Activated naive CD4-positive, alpha-beta T cell treated with anti-CD3 and anti-CD28 coated beads, Interleukin-2, amount 50 U/mL, for 24 hours (primary cell): ENCODE measurements around the gene SNED1.

Source experiments
- H3K27ac Mint-ChIP-seq: one replicate; pipeline ENCODE4 v1.8.0; 2021; ENCODE audit warnings: mild to moderate bottlenecking, mixed read lengths
- H3K27me3 Mint-ChIP-seq: one replicate; pipeline ENCODE4 v1.8.0; 2021; ENCODE audit warnings: mixed read lengths
- H3K36me3 Mint-ChIP-seq: one replicate; pipeline ENCODE4 v1.8.0; 2021; ENCODE audit warnings: mixed read lengths
- H3K4me1 Mint-ChIP-seq: one replicate; pipeline ENCODE4 v1.8.0; 2021; ENCODE audit warnings: mixed read lengths
- H3K4me3 Mint-ChIP-seq: one replicate; pipeline ENCODE4 v1.8.0; 2021; ENCODE audit warnings: mild to moderate bottlenecking, mixed read lengths
- H3K9me3 Mint-ChIP-seq: one replicate; pipeline ENCODE4 v1.8.0; 2021; ENCODE audit warnings: mixed read lengths

SNED1 gene

DNA sequence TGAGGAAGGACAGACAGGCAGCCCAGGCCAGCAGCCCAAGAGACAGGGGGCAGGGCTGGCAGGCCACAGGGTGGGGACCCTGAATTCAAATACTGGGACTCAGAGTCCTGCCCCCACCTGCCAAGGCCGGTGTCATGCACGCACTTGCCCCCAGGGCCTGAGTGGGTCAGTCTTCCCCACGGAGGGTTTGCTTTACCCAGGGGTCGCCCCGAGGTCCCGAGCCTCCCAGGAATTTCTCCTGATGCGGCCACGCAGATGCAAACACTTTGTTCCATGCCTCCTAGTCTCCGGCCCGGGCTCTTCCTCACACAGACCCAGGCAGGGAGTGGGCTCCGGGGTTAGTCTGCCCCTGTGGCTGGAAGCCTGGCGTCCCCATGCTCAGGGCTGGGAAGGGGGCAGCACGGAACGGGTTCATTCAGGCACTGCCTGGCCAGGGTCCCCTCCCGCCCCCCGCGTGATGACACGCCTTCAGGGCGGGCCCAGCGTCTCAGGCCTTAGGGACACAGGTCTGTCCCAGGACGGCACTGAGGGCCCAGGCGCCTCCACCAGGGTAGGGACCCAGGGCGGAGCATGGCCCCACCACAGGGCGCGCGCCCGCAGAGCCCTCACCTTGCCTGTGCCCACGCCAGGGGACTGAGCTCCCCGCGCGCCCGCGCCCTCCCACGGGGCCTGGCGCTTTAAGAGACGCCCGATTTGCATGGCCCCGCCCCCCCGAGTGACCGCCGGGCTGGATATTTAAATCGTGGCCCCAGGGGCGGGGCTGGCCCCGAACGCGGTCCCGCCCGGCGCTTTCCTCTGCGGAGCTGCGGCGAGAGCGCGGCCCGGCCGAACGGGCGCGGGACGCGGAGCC is at the start of gene SNED1:
SNED1 (plus strand) TSS at position 763 of the 850 bp plus-strand sequence. CDS start 220 bp downstream, outside the sequence.
- Mint-ChIP-seq H3K27ac (peak within 1 kb of the TSS; percentile 43), H3K9me3 (no peaks in the 10 kb centered on the region), H3K4me3 (peak within 1 kb of the TSS; percentile 68), H3K4me1 (peaks cover 8% of the 10 kb centered on the region), H3K36me3 (no peaks in the 10 kb centered on the region), H3K27me3 (peaks cover 10% of the 10 kb centered on the region)

DNA sequence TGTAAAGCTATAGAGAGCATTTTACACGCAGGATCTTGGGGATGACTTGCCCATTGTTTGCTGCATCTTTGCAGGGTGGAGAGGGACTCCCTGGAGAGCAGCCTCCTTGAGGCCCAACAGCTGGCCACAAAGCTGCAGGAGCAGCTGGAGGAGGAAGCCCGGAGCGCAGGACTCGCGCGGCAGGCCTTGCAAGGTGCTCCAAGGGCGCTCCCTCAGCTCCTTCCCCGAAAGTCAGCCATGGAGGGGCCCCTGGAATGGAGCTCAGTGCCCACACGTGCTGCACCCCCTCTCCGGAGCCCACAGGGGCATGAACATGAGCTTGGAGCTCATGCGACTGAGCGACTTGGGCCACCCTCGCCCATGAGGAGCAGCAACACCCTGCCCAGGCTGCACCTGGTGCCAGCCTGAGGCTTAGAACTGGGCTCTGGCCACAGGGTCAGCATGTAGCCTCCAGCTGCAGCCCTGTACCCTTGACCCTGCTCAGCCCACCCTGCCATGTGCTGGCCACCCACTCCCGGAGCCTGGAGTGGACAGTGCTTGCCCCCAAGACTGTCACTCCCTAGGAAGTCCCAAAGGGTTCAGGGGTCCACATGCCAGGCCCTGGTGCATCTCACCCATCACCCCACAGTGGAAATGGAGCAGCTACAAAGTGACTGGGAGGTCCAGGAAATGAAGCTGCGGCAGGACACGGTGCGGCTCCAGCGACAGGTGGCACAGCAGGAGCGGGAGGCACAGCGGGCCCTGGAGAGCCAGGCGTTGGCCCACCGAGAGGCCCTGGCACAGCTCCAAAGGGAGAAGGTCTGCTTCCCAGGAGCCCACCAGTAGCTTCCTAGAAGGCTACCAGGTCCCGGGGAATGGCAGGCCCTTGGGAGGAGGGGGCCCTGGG is 49.3 kb upstream of the SNED1 start:
- no peak overlapping the region for H3K27ac Mint-ChIP-seq
- no peak overlapping the region for H3K4me3 Mint-ChIP-seq
- no peaks in the 10 kb centered on the region for H3K27me3 Mint-ChIP-seq
- no peaks in the 10 kb centered on the region for H3K9me3 Mint-ChIP-seq
- H3K4me1 Mint-ChIP-seq: no peaks in the 10 kb centered on the region
- no peaks in the 10 kb centered on the region for H3K36me3 Mint-ChIP-seq

DNA sequence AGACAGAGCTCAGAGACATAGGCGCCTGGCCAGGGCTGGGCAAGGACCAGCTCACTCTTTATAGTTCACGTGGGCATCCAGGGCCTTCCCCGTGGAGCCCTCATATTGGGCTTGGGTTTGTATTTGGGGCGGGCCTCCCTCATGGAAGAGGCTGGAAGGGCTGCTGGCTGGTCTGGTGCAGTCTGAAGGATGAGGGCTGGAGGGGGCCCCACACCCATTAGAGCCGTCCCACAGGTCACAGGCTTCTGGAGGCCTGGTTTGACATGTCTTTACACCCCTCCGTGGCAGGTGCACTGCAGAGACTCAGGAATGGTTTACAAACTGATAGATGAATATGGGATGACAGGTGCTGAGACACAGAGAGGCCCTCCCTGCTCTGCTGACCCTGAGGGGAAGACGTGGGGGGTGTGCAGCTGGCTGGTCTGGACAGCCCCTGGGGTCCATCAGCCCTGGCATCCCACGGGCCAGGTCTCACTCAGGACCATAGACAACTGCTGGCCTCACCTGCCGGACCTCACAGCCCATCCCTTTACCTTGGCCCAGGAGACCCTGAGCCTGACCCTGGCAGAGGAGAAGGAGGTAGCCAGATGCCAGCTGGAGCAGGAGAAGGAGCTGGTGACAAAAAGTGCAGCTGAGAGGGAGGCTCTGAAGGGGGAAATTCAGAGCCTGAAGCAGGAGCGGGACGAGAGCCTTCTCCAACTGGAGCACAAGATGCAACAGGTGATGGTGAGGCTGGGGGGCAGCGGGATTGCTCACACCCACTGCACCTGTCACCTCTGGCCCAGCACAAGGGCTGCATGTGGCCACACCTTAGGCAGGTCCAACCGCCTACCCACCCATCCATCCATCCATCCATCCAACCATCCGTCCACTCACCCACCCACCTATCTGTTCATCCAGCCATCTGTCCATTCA is 48.4 kb upstream of the SNED1 start:
- Mint-ChIP-seq H3K27me3 (no peaks in the 10 kb centered on the region), H3K9me3 (no peaks in the 10 kb centered on the region), H3K4me3 (no peak overlapping the region), H3K36me3 (no peaks in the 10 kb centered on the region), H3K27ac (no peak overlapping the region), H3K4me1 (no peaks in the 10 kb centered on the region)

DNA sequence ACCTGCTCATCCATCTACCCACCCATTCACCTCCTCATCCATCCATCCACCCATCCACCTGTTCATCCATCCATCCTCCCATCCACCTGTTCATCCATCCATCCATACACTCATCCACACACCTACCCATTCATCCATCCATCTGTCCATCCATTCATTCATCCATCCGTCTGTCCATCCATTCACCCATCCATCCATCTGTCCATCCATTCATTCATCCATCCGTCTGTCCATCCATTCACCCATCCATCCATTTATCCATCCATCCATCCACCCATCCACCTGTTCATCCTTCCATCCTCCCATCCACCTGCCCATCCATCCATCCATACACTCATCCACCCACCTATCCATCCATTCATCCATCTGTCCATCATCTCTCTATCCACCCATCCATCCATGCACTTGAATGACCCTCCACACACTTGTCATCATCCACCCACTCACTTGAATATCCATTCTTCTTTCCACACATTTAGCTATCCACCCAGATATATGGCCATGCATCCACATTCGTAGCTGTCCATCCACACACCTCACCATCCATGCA is 47.3 kb upstream of the SNED1 start:
- Mint-ChIP-seq H3K27ac (no peak overlapping the region), H3K27me3 (no peaks in the 10 kb centered on the region), H3K4me1 (no peaks in the 10 kb centered on the region), H3K9me3 (no peaks in the 10 kb centered on the region), H3K36me3 (no peaks in the 10 kb centered on the region), H3K4me3 (no peak overlapping the region)

DNA sequence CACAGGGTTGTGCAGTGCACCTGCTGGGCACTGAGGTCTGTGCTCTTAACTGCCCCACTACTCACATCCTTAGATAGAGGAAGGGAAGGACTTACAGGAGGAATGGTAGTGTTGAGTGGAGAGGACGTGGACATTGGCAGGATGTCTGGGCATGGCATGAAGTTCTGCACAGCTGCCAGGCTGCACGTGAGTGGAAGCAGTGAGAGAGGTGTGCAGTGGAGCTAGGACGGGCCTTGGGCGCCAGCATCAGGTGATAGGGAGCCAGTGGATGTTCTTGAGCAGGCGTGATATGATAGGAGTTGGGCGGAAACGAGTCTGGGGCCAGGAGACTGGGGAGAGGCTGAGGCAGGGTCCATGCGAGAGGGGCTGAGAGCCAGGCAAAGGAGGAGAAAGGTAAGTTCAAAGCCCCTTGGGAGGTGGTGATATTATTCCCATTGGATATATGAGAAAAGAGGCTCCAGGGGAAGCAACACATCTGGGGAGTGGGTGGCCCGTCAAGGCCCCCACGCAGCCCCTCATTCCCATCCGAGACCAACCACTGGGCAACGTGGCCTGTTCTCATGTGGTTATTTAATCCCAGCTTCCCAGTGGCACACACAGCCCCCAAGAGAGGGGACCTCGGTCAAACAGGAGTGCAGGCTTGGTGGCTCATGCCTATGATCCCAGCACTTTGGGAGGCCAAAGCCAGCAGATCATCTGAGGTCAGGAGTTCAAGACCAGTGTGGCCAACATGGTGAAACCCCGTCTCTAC is 45.7 kb upstream of the SNED1 start:
- Mint-ChIP-seq H3K9me3 (no peaks in the 10 kb centered on the region), H3K36me3 (no peaks in the 10 kb centered on the region), H3K4me3 (no peak overlapping the region), H3K27me3 (no peaks in the 10 kb centered on the region), H3K4me1 (no peaks in the 10 kb centered on the region), H3K27ac (no peak overlapping the region)

DNA sequence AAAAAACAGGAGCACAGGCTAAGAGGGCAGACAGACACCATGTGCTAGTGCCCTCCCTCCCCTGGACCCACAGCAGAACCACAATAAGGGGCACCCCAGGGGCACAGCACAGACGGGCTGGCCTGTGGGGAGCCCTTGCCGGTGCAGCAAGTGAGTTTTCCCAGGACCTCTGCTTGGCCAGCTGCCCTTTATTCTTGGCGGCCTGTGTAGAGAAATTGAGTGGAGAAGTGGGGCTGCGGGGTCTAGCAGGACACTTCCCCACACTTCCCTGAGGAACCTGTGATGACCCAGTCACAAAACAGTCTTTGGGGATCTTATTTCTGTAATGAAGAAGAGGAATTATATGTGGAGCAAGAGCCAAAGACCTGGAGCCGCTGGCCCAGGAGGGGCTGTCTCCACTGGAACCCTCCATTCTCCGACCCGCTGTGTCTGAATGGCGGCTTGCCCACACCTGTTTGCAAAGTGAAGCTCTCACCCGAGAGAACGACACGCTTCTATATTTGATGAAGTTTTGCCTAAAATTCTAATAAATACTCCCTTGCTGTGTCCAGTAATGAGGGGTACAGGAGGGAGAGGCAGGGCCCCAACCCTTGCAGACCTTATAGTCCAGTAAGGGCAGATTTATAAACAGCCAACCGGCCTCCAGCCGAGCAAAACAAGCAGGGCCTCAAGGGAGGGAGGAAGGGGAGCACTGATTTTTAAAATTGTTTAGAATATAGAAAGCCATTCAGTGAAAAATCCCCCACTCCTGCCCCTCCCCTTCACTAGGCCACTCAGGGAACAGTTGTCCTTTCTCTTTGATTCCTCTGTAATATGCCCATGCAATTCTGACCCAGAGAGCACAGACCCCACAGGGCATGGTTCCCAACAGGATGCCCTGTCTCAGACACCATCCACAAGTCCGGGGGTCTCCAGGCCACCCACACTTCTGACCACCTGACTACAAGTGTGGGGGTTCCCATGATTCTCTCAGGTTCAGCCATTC is 44.7 kb upstream of the SNED1 start:
- Mint-ChIP-seq H3K27me3 (no peaks in the 10 kb centered on the region), H3K4me3 (no peak overlapping the region), H3K27ac (no peak overlapping the region), H3K9me3 (no peaks in the 10 kb centered on the region), H3K4me1 (no peaks in the 10 kb centered on the region), H3K36me3 (no peaks in the 10 kb centered on the region)

DNA sequence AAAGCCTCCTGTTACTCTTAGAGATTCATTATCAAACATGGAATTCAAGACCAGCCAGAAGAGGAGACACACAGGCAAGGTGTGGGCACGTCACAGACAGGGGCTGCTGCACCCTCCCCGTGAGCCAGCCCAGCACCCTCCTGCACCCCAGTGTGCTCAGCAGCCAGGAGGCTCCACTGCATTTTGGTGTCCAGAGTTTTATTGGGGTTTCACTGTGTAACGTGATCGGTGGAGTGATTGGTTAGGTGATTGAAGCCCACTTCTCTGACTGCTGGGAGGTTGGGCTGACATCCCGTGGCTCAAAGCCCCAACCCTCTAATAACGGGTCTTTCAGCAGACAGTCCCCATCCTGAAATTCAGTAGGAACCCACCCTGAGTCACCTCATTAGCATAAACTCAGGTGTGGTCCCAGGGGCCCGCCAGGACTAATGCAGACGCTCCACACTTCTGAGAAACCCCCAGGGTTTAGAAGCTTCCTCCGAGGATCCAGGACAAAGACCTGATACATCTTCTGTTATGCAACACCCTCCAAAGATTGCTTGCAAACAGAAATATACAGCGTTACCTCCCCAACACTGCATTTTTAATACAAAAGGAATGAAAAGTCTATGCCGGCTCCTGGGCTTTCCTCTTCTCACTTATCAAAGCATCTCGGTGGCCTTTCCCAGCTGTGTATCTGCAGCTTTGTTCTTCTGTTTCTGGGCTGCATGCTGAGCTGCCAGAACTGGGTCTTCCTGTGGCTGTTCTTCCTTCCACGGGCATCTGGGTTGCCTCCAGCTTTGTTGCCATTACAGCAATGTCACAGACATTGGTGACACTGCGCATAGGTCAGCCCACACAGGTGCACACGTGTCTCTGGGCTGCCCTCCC is 43.7 kb upstream of the SNED1 start:
- Mint-ChIP-seq H3K9me3 (no peaks in the 10 kb centered on the region), H3K4me1 (no peaks in the 10 kb centered on the region), H3K4me3 (no peak overlapping the region), H3K27ac (no peak overlapping the region), H3K36me3 (no peaks in the 10 kb centered on the region), H3K27me3 (no peaks in the 10 kb centered on the region)

DNA sequence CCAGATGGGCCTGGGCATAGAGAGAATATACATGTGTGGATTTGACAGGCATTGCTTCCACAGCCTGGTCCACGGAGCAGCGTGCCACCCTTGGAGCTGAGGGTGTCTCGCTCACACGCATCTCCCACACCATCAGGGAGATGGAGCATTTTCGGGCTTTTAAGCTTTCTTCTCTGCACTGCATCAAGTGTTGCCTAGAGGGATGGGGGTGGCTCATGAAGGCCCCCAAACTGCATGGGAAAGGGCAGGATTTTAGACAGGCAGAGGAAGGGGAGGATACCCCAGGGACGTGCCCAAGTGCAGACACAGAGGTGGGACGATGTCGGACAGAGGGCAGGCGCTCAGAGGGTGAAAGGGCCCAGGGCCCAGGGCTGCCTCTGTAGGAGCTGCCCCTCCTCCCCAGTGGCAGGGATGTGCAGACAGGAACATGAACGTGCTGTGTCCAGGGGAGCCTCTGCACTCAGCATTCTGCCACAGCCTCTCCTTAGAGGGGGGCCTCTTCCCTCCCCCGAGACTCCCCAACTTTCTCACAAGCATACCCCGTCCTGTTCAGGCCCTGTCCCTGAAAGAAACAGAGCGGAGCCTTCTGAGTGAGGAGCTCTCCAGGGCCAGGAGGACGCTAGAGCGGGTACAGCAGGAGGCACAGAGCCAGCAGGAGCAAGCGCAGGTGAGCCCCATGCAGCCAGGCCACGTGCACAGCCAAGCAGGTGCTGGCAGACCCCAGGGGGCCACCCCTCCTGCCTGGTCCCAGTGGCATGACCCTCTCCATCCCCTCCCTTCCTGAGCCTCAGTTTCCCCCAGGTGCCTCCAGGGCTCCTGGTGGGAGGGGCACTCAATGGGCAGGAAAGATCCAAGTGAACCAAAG is 42.9 kb upstream of the SNED1 start:
- Mint-ChIP-seq H3K27ac (no peak overlapping the region), H3K36me3 (no peaks in the 10 kb centered on the region), H3K9me3 (no peaks in the 10 kb centered on the region), H3K4me1 (no peaks in the 10 kb centered on the region), H3K27me3 (no peaks in the 10 kb centered on the region), H3K4me3 (no peak overlapping the region)

DNA sequence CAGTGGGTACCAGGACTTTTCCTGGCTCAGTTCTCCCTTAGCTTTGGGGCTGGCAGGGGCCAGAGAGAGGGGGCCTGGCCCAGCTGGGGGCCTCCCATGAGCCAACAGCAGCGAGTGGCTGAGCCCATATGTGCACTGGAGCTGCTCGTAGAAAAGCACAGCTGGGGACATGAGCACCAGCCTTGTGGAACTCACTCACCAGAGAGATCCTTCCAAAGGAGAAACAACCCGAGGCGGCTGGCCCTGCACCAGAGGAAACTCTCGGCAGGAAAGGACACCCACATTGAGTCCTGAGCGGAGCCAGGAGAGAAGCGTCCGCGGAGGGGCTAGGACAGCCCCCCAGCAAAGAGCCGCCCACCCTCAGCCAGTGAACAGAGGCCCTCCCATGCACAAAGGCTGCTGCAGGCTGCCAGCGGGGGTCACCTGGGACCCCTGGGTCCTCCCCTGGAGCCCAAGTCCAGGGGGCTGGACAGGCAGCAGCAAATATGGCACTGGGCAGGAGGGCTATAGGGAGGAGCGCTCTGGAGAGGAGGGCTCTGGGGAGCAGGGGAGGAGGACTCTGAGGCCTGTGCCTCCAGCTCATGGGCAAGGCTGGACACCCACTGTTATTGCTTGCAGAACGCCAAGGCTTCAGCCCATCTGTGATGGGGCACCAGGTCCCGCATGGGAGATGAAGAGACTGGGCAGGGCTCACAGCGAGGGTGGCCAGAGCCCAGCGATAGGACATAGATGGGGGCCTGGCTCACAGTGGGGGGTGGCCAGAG is 42.1 kb upstream of the SNED1 start:
- Mint-ChIP-seq H3K27ac (no peak overlapping the region), H3K9me3 (no peaks in the 10 kb centered on the region), H3K27me3 (no peaks in the 10 kb centered on the region), H3K4me1 (no peaks in the 10 kb centered on the region), H3K4me3 (no peak overlapping the region), H3K36me3 (no peaks in the 10 kb centered on the region)

DNA sequence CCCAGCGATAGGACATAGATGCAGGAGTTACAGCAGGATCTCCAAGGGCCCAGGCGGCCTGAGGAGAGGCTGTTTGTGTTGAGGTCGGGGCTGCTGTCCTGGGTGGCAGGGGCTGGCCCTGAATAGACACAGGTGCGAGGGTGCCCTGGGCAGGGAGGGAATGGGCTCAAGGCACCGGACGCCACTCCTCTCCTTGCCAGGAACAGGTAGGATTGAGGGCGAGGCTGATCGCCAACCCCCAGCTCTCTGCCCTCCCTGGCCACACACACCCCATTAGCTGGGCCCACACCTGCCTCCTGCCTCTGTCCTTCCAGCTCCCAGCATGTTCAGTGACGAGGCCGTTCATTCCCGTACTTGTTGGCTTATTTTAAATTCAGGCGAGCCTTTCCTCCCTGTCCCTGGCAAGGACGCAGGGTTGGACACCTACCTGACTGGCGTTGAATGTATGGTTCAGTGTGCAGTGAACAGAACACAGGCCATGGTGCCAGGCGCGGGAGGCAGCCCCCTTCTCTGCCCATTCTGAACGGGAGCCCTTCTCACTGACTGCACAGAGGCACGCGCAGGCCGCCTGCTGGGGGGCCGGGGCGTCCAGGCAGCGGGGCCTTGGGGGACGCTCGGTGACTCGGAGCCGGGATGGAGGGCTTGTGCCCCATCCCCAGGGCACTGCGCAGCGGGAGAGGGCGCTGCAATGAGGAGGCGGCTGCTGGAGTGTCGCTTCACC is 41.3 kb upstream of the SNED1 start:
- Mint-ChIP-seq H3K27me3 (no peaks in the 10 kb centered on the region), H3K36me3 (no peaks in the 10 kb centered on the region), H3K4me1 (no peaks in the 10 kb centered on the region), H3K9me3 (no peaks in the 10 kb centered on the region), H3K27ac (no peak overlapping the region), H3K4me3 (no peak overlapping the region)

DNA sequence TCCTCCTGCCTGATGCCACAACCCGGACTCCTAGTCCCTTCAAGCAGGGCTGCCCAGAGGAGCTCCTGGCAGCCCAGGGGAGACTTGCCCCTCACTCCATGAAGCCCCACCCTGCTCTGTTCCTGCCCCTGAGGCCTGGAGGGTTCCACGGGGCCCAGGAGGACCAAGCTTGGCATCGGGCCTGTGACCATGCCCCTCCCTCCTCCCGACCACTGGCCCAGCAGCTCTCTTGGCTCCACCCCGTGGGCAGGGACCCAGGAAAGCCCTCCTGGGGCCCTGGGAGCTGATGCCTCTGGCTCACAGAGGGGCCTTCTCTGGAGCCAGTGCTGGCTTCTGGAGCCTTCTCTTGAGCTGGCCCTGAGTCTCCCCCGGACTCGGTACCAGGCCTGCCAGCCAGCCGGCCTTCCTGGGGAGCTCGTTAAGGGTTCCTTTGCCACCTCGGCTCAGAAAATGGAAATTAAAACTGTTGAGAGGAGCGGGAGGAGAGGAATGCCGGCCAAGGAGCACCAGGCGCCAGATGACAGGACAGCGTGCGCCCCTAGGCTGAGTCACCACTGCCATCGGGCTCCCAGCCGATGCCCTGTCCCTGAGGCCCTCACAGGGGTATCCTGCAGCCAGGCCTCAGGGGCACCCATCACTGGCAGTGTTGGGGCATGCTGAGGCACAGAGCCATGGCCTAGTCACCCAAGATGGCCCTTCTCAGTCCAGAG is 40.6 kb upstream of the SNED1 start:
- Mint-ChIP-seq H3K27ac (no peak overlapping the region), H3K27me3 (no peaks in the 10 kb centered on the region), H3K4me1 (no peaks in the 10 kb centered on the region), H3K4me3 (no peak overlapping the region), H3K36me3 (no peaks in the 10 kb centered on the region), H3K9me3 (no peaks in the 10 kb centered on the region)
